CD4-positive, alpha-beta T cell treated with Interleukin-10 for 1 hour (primary cell): Measurements from ENCODE around the gene CYP2A7.
A peak's percentile ranks its signal among the peaks of the same experiment; 100 is the strongest.
"Not testable (repeated sequence)": the region's sequence is repeated elsewhere in the genome, so short reads cannot be mapped to it uniquely, and the experiment has no call there.

Source experiments
- DNase-seq: peaks from one replicate; pipeline ENCODE4 v3.0.0-alpha.2; 2020

The CYP2A7 gene

DNA sequence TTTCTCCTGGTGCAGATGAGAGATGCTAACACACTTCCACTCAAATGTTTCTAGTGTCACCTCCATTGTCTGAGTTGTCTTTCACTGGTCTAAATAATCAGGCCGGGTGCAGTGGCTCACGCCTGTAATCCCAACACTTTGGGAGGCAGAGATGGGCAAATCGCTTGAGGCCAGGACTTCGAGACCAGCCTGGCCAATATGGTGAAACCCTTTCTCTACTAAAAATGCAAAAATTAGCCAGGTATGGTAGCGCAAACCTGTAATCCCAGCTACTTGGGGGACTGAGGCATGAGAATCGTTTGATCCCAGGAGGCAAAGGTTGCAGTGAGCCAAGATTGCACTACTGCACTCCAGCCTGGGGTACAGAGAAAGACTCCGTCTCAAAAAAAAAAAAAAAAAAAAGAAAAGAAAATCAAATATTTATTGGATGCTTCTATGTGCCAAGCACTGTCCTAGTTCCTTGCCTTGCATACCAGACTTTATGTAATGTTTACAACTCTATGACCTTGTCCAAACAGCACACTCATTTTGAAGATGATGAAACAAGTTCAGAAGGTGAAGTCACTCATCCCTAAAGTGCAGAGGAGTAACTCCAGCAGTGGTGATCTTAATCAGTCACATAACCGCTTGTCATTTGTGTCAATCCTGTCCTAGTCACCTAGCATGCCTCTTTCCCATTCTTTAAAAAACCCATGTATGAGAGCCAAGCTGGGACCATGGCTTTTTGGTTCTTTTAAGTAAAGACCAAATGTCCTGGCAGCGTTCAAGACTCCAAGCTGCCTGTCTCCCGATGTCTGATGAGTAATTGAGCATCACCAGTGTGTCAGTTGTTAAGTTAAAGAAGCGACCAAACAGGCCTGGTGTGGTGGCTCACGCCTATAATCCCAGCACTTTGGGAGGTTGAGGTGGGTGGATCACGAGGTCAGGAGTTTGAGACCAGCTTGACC is 15.1 kb upstream of the CYP2A7 start:
- DNase-seq: not testable (repeated sequence)

- no peak for DNase-seq
Measured at GRCh38 chr19:40896418-40896796, 14.4 kb upstream of the CYP2A7 start.

DNA sequence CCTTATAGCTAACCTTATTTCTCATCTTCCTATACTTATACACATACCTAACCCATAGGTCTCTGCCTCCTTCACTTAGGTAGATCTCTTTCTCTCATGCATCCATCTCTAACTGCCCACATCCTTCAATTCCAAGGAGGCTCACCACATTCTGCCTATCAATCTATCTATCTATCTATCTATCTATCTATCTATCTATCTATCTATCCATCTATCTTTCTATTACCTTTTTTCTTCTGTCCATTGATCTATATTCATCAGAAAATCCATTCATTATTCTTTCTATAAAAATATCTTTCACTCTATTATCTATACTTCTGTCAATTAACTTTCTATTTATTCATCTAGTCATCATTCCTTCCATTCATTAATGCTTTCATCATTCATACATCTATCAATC is 11.1 kb upstream of the CYP2A7 start:
- DNase-seq: no peak

DNA sequence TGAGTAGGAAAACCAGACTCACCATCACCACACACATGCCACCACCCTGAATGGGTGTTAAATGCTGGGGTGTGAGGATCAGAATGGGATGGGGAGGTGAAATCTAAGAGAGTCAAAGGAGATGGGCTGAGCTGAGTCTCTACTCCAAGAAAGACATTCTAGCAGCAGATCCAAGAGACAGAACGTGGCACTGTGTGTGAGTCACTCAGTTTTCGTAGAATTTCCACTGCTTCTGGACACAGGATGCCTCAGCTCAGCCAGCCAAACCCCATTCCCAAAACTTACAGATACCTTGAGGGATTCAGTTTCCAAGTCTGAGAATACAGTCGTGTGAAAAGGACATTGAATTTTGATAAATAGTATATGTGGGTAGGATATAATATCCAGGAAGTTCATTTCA is 7.3 kb upstream of the CYP2A7 start:
- DNase-seq: no peak

- no peak for DNase-seq
Measured at GRCh38 chr19:40888191-40888590, 6.2 kb upstream of the CYP2A7 start.

DNA sequence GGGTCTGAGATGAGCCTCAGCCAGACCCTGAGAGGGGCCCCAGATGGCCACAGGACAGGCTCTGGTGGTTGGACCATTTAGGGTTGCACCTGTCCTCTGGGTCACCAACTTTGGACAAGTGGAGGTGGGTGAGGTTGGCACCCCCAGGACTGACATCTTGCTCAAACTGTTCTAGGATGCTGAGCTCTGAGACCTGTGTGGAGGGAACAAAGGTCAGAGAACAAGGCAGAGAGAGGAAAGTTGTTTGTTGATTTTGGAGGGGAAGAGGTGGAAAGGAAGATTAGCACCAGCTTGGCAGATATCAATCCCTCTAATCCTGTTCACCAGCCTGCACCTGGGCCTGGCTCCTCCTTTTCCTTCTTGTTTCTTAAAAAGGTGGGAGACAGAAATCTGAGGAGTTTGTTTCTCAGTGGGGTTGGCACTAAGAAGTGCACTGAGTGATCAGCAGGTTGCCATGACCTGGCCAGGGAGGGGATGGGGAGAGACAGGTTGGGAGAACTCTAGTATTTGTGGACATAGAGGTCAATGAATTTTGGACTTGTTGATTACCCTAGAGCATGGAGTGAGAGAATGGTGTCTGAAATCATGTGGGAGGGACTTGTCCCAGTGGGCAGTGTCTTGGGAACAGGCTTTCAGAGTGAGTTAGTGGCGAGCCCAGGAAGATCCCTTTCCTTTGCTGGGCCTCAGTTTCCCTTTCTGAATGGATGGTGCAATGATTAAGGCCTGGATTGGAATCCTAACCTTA is 2.3 kb upstream of the CYP2A7 start:
- DNase-seq: not testable (repeated sequence)

GRCh38 chr19:40879349-40879748 is 2.7 kb downstream of the CYP2A7 start:
- DNase-seq: not testable (repeated sequence)

GRCh38 chr19:40875526-40875951 is 6.5 kb downstream of the CYP2A7 start:
- peak; percentile 91 for DNase-seq

DNA sequence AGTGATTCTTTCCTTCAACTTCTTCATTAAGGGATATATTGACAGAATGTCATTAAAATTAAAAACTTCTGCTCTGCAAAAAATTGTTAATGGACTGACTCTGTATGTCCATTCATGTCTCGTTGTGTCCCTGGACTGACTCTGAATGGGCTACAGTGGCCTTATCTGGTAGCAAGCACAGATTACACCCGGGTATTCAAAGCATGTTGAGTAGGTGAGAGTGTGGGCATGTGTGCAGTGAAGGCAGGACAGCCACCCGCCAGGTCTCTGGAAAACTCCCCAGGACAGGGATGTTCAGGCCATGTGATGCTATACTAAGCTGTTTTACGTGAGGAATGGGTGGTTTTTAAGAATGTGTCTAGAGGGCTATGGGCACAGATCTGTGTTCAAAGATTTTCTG is 7.2 kb downstream of the CYP2A7 start:
- not testable (repeated sequence) for DNase-seq

GRCh38 chr19:40873873-40874272 is 8.2 kb downstream of the CYP2A7 start:
- DNase-seq: not testable (repeated sequence)

DNA sequence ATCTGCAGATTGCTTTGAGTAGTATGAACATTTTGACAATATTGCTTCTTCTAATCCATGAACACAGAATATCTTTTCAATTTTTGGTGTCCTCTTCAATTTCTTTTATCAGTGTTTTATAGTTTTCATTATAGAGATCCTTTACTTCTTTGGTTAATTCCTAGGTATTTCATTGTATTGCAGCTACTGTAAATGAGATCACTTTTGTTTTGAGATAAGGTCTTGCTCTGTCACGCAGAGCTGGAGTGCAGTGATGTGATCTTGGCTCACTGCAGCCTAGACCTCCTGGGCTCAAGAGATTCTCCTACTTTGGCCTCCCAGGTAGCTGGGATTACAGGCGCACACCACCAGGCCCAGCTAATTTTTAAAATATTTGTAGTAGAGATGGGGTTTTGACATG is 9.8 kb downstream of the CYP2A7 start:
- no peak for DNase-seq

DNA sequence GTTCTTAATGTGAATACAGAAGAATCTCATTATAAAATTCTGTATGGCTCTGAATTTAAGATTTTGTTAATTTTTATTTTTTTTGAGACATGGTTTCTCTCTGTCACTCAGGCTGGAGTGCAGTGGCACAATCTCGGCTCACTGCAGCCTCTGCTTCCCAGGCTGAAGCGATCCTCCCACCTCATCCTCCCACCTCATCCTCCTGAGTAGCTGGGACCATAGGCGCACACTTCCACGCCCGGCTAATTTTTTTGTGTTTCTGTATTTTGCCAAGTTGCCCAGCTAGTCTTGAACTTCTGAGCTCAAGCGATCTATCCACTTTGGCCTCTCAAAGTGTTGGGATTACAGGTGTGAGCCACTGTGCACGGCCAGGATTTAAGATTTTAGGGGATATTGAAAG is 14.3 kb downstream of the CYP2A7 start:
- no peak for DNase-seq

- not testable (repeated sequence) for DNase-seq
Measured at GRCh38 chr19:40864739-40865496, 17.1 kb downstream of the CYP2A7 start.

DNA sequence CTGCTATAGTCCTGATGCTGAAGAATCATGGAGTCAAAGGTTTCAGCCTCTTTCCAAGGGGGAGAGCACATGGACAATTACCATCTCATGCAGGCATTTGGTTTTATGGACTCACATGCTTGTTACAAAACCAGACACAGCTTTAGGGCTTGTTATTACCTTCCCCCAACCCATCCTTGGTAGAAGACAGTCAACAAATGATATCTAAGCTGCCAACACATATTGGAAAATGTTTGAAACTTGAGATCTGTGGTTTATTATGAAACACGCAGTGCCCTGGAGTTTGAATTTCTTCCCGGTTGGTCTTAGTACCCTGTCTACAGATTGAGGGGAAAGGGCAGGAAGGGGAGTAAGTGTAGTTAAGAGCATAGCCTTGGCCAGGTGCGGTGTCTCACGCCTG is 19.2 kb downstream of the CYP2A7 start:
- DNase-seq: no peak

GRCh38 chr19:40862333-40862732 is 19.7 kb downstream of the CYP2A7 start:
- no peak for DNase-seq

DNA sequence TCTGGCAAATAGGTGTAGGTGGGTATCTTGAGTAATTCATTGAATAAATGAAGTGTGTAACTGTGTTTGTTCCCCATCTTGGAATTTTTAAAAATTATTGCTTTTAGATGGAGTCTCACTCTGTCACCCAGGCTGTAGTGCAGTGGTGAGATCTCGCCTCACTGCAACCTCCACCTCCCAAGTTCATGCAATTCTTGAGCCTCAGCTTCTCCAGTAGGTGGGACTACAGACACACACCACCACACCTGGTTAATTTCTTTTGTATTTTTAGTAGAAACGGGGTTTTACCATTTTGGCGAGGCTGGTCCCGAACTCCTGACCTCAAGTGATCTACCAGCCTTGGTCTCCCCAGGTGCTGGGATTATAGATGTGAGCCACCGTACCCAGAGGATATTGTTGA is 23.9 kb downstream of the CYP2A7 start:
- DNase-seq: no peak

DNA sequence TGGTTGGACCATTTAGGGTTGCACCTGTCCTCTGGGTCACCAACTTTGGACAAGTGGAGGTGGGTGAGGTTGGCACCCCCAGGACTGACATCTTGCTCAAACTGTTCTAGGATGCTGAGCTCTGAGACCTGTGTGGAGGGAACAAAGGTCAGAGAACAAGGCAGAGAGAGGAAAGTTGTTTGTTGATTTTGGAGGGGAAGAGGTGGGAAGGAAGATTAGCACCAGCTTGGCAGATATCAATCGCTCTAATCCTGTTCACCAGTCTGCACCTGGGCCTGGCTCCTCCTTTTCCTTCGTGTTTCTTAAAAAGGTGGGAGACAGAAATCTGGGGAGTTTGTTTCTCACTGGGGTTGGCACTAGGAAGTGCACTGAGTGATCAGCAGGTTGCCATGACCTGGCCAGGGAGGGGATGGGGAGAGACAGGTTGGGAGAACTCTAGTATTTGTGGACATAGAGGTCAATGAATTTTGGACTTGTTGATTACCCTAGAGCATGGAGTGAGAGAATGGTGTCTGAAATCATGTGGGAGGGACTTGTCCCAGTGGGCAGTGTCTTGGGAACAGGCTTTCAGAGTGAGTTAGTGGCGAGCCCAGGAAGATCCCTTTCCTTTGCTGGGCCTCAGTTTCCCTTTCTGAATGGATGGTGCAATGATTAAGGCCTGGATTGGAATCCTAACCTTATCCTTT is 29.4 kb downstream of the CYP2A7 start:
- DNase-seq: not testable (repeated sequence)

- not testable (repeated sequence) for DNase-seq
Measured at GRCh38 chr19:40850277-40850676, 31.8 kb downstream of the CYP2A7 start, which contains the start of gene CYP2A6. Gene CYP2A6 (minus strand): TSS chr19:40850447. CDS start chr19:40850426, 21 bp downstream.

DNA sequence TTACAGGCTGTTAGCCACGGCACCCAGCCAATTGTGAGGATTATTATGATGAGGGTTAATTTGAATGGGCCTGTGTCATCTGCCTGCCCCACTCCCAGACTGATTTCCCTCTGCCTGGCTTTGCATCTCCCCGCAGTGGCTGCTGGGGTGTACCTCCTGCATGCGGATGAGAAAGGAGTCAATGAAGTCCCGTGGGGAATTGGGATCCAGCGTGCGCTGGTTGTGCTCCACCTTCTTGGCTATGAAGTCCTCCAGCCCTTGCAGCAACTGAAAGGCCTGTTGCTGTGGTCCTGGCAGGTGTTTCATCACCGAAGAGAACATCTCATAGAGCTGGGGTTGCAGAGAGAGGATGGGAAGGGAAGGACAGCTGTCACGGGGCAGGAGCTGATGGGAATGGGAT is 35.3 kb downstream of the CYP2A7 start:
- DNase-seq: not testable (repeated sequence)

GRCh38 chr19:40843653-40844052 is 38.4 kb downstream of the CYP2A7 start:
- DNase-seq: peak; percentile 89

GRCh38 chr19:40842997-40843652 is 38.9 kb downstream of the CYP2A7 start:
- DNase-seq: not testable (repeated sequence)

GRCh38 chr19:40842012-40842411 is 40.0 kb downstream of the CYP2A7 start:
- DNase-seq: not testable (repeated sequence)
